ENCODE measurements around the gene SYT6. TPM values are rescaled to one million over a fixed set of nuclear protein-coding genes. Genes with fewer than 3 reads are reported as not detected.
"Not testable (repeated sequence)": the region's sequence is repeated elsewhere in the genome, so short reads cannot be mapped to it uniquely, and the experiment has no call there.

Gene SYT6
- total RNA-seq, 1 experiment from 2014 or later, result not detected

- Histone ChIP-seq H3K36me3 (no peaks in the 10 kb centered on the region), H3K9me3 (peaks cover 19% of the 10 kb centered on the region), H3K4me3 (no peak overlapping the region), H3K27me3 (no peaks in the 10 kb centered on the region)
- DNase-seq, result no peak
These were observed 78.0 kb downstream of the SYT6 start for GRCh38 chr1:114075546-114076242.

GRCh38 chr1:114075105-114075504, 78.6 kb downstream of the SYT6 start:
- H3K27me3 ChIP-seq, result no peaks in the 10 kb centered on the region
- no peak for DNase-seq
- no peaks in the 10 kb centered on the region for H3K36me3 ChIP-seq
- H3K9me3 ChIP-seq, result peaks cover 19% of the 10 kb centered on the region
- no peak overlapping the region for H3K4me3 ChIP-seq

GRCh38 chr1:114072246-114072645, 81.4 kb downstream of the SYT6 start:
- no peak for DNase-seq
- no peaks in the 10 kb centered on the region for H3K27me3 ChIP-seq
- H3K4me3 ChIP-seq, result no peak overlapping the region

GRCh38 chr1:114069762-114070161, 83.9 kb downstream of the SYT6 start:
- H3K4me3 ChIP-seq, DNase-seq, H3K36me3 ChIP-seq, H3K27me3 ChIP-seq: not testable (repeated sequence)
- H3K9me3 ChIP-seq, result peaks cover 19% of the 10 kb centered on the region

More at GRCh38 chr1:114072246-114072645, 81.4 kb downstream of the SYT6 start:
- H3K9me3 ChIP-seq, result peaks cover 19% of the 10 kb centered on the region
- no peaks in the 10 kb centered on the region for H3K36me3 ChIP-seq

GRCh38 chr1:114068684-114069083, 85.0 kb downstream of the SYT6 start:
- H3K36me3 ChIP-seq, DNase-seq, H3K4me3 ChIP-seq, H3K27me3 ChIP-seq: not testable (repeated sequence)
- peaks cover 19% of the 10 kb centered on the region for H3K9me3 ChIP-seq

- not testable (repeated sequence) for H3K9me3 ChIP-seq, H3K4me3 ChIP-seq, H3K27me3 ChIP-seq, DNase-seq, H3K36me3 ChIP-seq
These were observed 88.0 kb downstream of the SYT6 start for GRCh38 chr1:114065671-114066070.

GRCh38 chr1:114063544-114063943, 90.1 kb downstream of the SYT6 start:
- Histone ChIP-seq H3K4me3 (no peak overlapping the region), H3K27me3 (no peaks in the 10 kb centered on the region; the same call in 1 of the 2 replicates), H3K9me3 (0 out of 2 replicates have a peak, but pooled peaks cover 1% of the 10 kb centered on the region), H3K36me3 (no peaks in the 10 kb centered on the region)
- no peak for DNase-seq

- DNase-seq, result no peak
- Histone ChIP-seq H3K4me3 (no peak overlapping the region), H3K9me3 (0 out of 2 replicates have a peak, but pooled peaks cover 1% of the 10 kb centered on the region)
These were observed 91.1 kb downstream of the SYT6 start for GRCh38 chr1:114062477-114063099.

GRCh38 chr1:114061121-114061830, 92.4 kb downstream of the SYT6 start:
- H3K4me3 ChIP-seq, result no peak overlapping the region
- H3K36me3 ChIP-seq, result no peaks in the 10 kb centered on the region
- no peak for DNase-seq
- 0 out of 2 replicates have a peak, but pooled peaks cover 1% of the 10 kb centered on the region for H3K9me3 ChIP-seq
- H3K27me3 ChIP-seq, result no peaks in the 10 kb centered on the region; the same call in 1 of the 2 replicates

More at GRCh38 chr1:114062477-114063099, 91.1 kb downstream of the SYT6 start:
- no peaks in the 10 kb centered on the region; the same call in 1 of the 2 replicates for H3K27me3 ChIP-seq
- no peaks in the 10 kb centered on the region for H3K36me3 ChIP-seq

GRCh38 chr1:114058236-114058635, 95.4 kb downstream of the SYT6 start:
- not testable (repeated sequence) for DNase-seq, H3K27me3 ChIP-seq, H3K36me3 ChIP-seq, H3K9me3 ChIP-seq, H3K4me3 ChIP-seq

- DNase-seq, result no peak
- Histone ChIP-seq H3K27me3 (peaks cover 4% of the 10 kb centered on the region; the same call in 1 of the 2 replicates), H3K9me3 (no peaks in the 10 kb centered on the region), H3K36me3 (no peaks in the 10 kb centered on the region), H3K4me3 (no peak overlapping the region)
These were observed 99.5 kb downstream of the SYT6 start for GRCh38 chr1:114054148-114054547.

GRCh38 chr1:114048232-114048631, 105.4 kb downstream of the SYT6 start:
- Histone ChIP-seq H3K9me3 (peaks cover 2% of the 10 kb centered on the region), H3K36me3 (no peaks in the 10 kb centered on the region), H3K27me3 (peaks cover 9% of the 10 kb centered on the region; the same call in 1 of the 2 replicates), H3K4me3 (no peak overlapping the region)
- no peak for DNase-seq

GRCh38 chr1:114043548-114043947, 110.1 kb downstream of the SYT6 start:
- no peak for DNase-seq
- peaks cover 7% of the 10 kb centered on the region for H3K27me3 ChIP-seq
- H3K9me3 ChIP-seq, result peaks cover 2% of the 10 kb centered on the region
- no peaks in the 10 kb centered on the region for H3K36me3 ChIP-seq
- H3K4me3 ChIP-seq, result no peak overlapping the region

GRCh38 chr1:114043054-114043453, 110.6 kb downstream of the SYT6 start:
- no peak for DNase-seq
- peaks cover 7% of the 10 kb centered on the region for H3K27me3 ChIP-seq
- H3K36me3 ChIP-seq, result no peaks in the 10 kb centered on the region
- peaks cover 2% of the 10 kb centered on the region for H3K9me3 ChIP-seq
- no peak overlapping the region for H3K4me3 ChIP-seq

- Histone ChIP-seq H3K27me3 (peaks cover 2% of the 10 kb centered on the region), H3K4me3 (no peak overlapping the region), H3K36me3 (no peaks in the 10 kb centered on the region), H3K9me3 (no peaks in the 10 kb centered on the region)
- DNase-seq, result no peak
These were observed 113.2 kb downstream of the SYT6 start for GRCh38 chr1:114040273-114041015.
